Astrocyte (in vitro differentiated cells and primary cell): Measurements from ENCODE around the gene DEDD2. TPM values are rescaled to one million over a fixed set of nuclear protein-coding genes. Genes with fewer than 3 reads are reported as not detected.

Experiments used
- DNase-seq: peaks from one replicate; pipeline ENCODE4 v3.0.0-alpha.2; 2010; ENCODE audit warnings: low read depth
- FAIRE-seq: peaks from 2 replicates; lab custom pipeline; 2011; peaks lifted over from hg19 to GRCh38; lab: Jason Lieb, UNC
- H2AFZ ChIP-seq: 2 replicates; pipeline ENCODE4 v1.6.0; 2012; ENCODE audit warnings: low read depth, low read length, inconsistent platforms
- H3K27ac ChIP-seq: 2 replicates; pipeline ENCODE4 v1.5.1; 2011; ENCODE audit warnings: low read depth, low read length, inconsistent platforms
- H3K27me3 ChIP-seq: 2 replicates; pipeline ENCODE4 v1.6.0; 2011; ENCODE audit warnings: low read length, inconsistent platforms; ENCODE audit not compliant: insufficient read depth
- H3K36me3 ChIP-seq: 2 replicates; pipeline ENCODE4 v1.5.1; 2011; ENCODE audit warnings: low read length, inconsistent platforms; ENCODE audit not compliant: insufficient read depth
- H3K4me1 ChIP-seq: 2 replicates; pipeline ENCODE4 v1.5.1; 2011; ENCODE audit warnings: low read length, inconsistent platforms; ENCODE audit not compliant: insufficient read depth
- H3K4me2 ChIP-seq: 2 replicates; pipeline ENCODE4 v1.6.0; 2012; ENCODE audit warnings: low read length, inconsistent platforms
- H3K4me3 ChIP-seq: 2 replicates; pipeline ENCODE4 v1.5.1; 2011; ENCODE audit warnings: low read depth, mild to moderate bottlenecking, low read length, inconsistent platforms; ENCODE audit not compliant: insufficient read depth
- H3K79me2 ChIP-seq: 2 replicates; pipeline ENCODE4 v1.6.0; 2012; ENCODE audit warnings: mild to moderate bottlenecking, low read length, inconsistent platforms; ENCODE audit not compliant: insufficient read depth
- H3K9ac ChIP-seq: 2 replicates; pipeline ENCODE4 v1.6.0; 2012; ENCODE audit warnings: mild to moderate bottlenecking, low read length, inconsistent platforms
- H3K9me3 ChIP-seq: 2 replicates; pipeline ENCODE4 v1.5.1; 2012; ENCODE audit warnings: low read depth, mild to moderate bottlenecking, low read length, inconsistent platforms; ENCODE audit not compliant: insufficient read depth
- H4K20me1 ChIP-seq: 2 replicates; pipeline ENCODE4 v1.6.0; 2012; ENCODE audit warnings: low read length, inconsistent platforms; ENCODE audit not compliant: insufficient read depth
- H3K27ac Mint-ChIP-seq: one replicate; pipeline ENCODE4 v1.8.0; 2021; ENCODE audit warnings: mild to moderate bottlenecking, mixed read lengths; ENCODE audit not compliant: unreplicated experiment
- H3K27me3 Mint-ChIP-seq: one replicate; pipeline ENCODE4 v1.8.0; 2021; ENCODE audit warnings: low read depth, mixed read lengths; ENCODE audit not compliant: unreplicated experiment
- H3K36me3 Mint-ChIP-seq: one replicate; pipeline ENCODE4 v1.8.0; 2021; ENCODE audit warnings: low read depth, mixed read lengths; ENCODE audit not compliant: unreplicated experiment
- H3K4me1 Mint-ChIP-seq: one replicate; pipeline ENCODE4 v1.8.0; 2021; ENCODE audit warnings: low read depth, mixed read lengths; ENCODE audit not compliant: unreplicated experiment
- H3K4me3 Mint-ChIP-seq: one replicate; pipeline ENCODE4 v1.8.0; 2021; ENCODE audit warnings: mild to moderate bottlenecking, moderate library complexity, mixed read lengths; ENCODE audit not compliant: unreplicated experiment
- H3K9me3 Mint-ChIP-seq: one replicate; pipeline ENCODE4 v1.8.0; 2021; ENCODE audit warnings: mild to moderate bottlenecking, mixed read lengths; ENCODE audit not compliant: unreplicated experiment
- CTCF ChIP-seq: IDR thresholded peaks from 2 replicates; pipeline ENCODE4 v1.5.1; 2011; ENCODE audit warnings: low read depth, mild to moderate bottlenecking, inconsistent platforms, low read length, moderate library complexity; ENCODE audit not compliant: insufficient read depth
- EZH2 ChIP-seq: IDR thresholded peaks from 2 replicates; pipeline ENCODE4 v1.6.1; 2012; ENCODE audit warnings: mild to moderate bottlenecking, low read length, inconsistent platforms; ENCODE audit not compliant: insufficient read depth
- total RNA-seq: library from RNA; stranded (reverse); gene quantifications from 2 replicates; pipeline ENCODE4 v1.2.1, GENCODE V29; 2021

DEDD2 gene
- total RNA-seq, 1 donor from 2014 or later = 26.1 TPM

GRCh38 chr19:42193706-42194105, 23.8 kb downstream of the DEDD2 start:
- Mint-ChIP-seq H3K4me1 (peaks cover 2% of the 10 kb centered on the region), H3K4me3 (no peak overlapping the region), H3K9me3 (peaks cover 8% of the 10 kb centered on the region), H3K36me3 (peaks cover 9% of the 10 kb centered on the region), H3K27me3 (peaks cover 16% of the 10 kb centered on the region), H3K27ac (no peak overlapping the region)
- no peak overlapping the region for H3K4me3 ChIP-seq
- no peak for TF ChIP-seq EZH2
- no peak for TF ChIP-seq CTCF
- H3K27ac ChIP-seq = no peak overlapping the region
- no peak for FAIRE-seq
- peaks cover 2% of the 10 kb centered on the region for H3K9me3 ChIP-seq
- no peaks in the 10 kb centered on the region for H3K79me2 ChIP-seq
- no peak overlapping the region for H3K4me2 ChIP-seq
- peak; percentile 37 for DNase-seq
- no peaks in the 10 kb centered on the region for H3K27me3 ChIP-seq
- H3K4me1 ChIP-seq = no peaks in the 10 kb centered on the region
- peaks cover 2% of the 10 kb centered on the region for H4K20me1 ChIP-seq
- no peak overlapping the region for H3K9ac ChIP-seq
- H2AFZ ChIP-seq = no peak overlapping the region
- peaks cover 3% of the 10 kb centered on the region for H3K36me3 ChIP-seq

GRCh38 chr19:42193294-42193693, 24.2 kb downstream of the DEDD2 start:
- H3K79me2 ChIP-seq = no peaks in the 10 kb centered on the region
- H3K27me3 ChIP-seq = no peaks in the 10 kb centered on the region
- no peak overlapping the region for H3K4me3 ChIP-seq
- H3K9me3 ChIP-seq = peaks cover 2% of the 10 kb centered on the region
- no peak overlapping the region for H2AFZ ChIP-seq
- Mint-ChIP-seq H3K4me3 (no peak overlapping the region), H3K27me3 (peaks cover 16% of the 10 kb centered on the region), H3K4me1 (no peaks in the 10 kb centered on the region), H3K27ac (peak overlapping the region; percentile 4), H3K9me3 (peaks cover 8% of the 10 kb centered on the region), H3K36me3 (peaks cover 7% of the 10 kb centered on the region)
- no peak overlapping the region for H3K27ac ChIP-seq
- FAIRE-seq (no peak), DNase-seq (no peak)
- no peak overlapping the region for H3K9ac ChIP-seq
- H4K20me1 ChIP-seq = no peaks in the 10 kb centered on the region
- H3K4me1 ChIP-seq = no peaks in the 10 kb centered on the region
- TF ChIP-seq CTCF (no peak), EZH2 (no peak)
- no peak overlapping the region for H3K4me2 ChIP-seq
- no peaks in the 10 kb centered on the region for H3K36me3 ChIP-seq

GRCh38 chr19:42191855-42192254, 25.6 kb downstream of the DEDD2 start:
- H3K4me2 ChIP-seq = no peak overlapping the region
- no peaks in the 10 kb centered on the region for H3K79me2 ChIP-seq
- H3K27me3 ChIP-seq = no peaks in the 10 kb centered on the region
- peaks cover 8% of the 10 kb centered on the region for H3K9me3 Mint-ChIP-seq
- H3K36me3 ChIP-seq = no peaks in the 10 kb centered on the region
- H3K4me3 Mint-ChIP-seq = no peak overlapping the region
- peaks cover 18% of the 10 kb centered on the region for H3K27me3 Mint-ChIP-seq
- H3K4me1 ChIP-seq = no peaks in the 10 kb centered on the region
- no peak overlapping the region for H3K9ac ChIP-seq
- peaks cover 2% of the 10 kb centered on the region for H3K9me3 ChIP-seq
- H3K27ac ChIP-seq = no peak overlapping the region
- FAIRE-seq = no peak
- TF ChIP-seq EZH2 = no peak
- TF ChIP-seq CTCF = no peak
- H3K4me3 ChIP-seq = no peak overlapping the region
- H4K20me1 ChIP-seq = no peaks in the 10 kb centered on the region
- H3K4me1 Mint-ChIP-seq = no peaks in the 10 kb centered on the region
- peaks cover 7% of the 10 kb centered on the region for H3K36me3 Mint-ChIP-seq
- DNase-seq = peak; percentile 60
- H3K27ac Mint-ChIP-seq = no peak overlapping the region
- no peak overlapping the region for H2AFZ ChIP-seq
